GM21529 (cell line): ENCODE data around the gene GABRR2.

Experiments used
- ATAC-seq: cut with Tn5 transposase; IDR thresholded peaks from one replicate; pipeline ENCODE4 v1.9.1; 2021; ENCODE audit not compliant: unreplicated experiment

Gene GABRR2

GRCh38 chr6:89215391-89215790 lies 99.7 kb downstream of the GABRR2 start:
- no peak for ATAC-seq

- ATAC-seq = no peak
These were observed 100.9 kb downstream of the GABRR2 start for GRCh38 chr6:89214197-89214596.

- no peak for ATAC-seq
These were observed 102.6 kb downstream of the GABRR2 start for GRCh38 chr6:89212472-89212871.

- ATAC-seq = no peak
These were observed 105.6 kb downstream of the GABRR2 start for GRCh38 chr6:89209457-89209856.

GRCh38 chr6:89208551-89208950 lies 106.5 kb downstream of the GABRR2 start:
- ATAC-seq = no peak
